Liver (tissue), 9 donors: Measurements from ENCODE around the gene ZNF423. TPM values are rescaled to one million over a fixed set of nuclear protein-coding genes. Genes with fewer than 3 reads are reported as not detected.

Source experiments
- DNase-seq: peaks from one replicate; pipeline ENCODE4 v3.0.0-alpha.2; 2017; ENCODE audit warnings: low spot score
- H3K27ac ChIP-seq, 2 donors: one replicate each; pipeline ENCODE4 v1.7.0; 2013; ENCODE audit warnings: inconsistent platforms in 2 of 2, low read length in 2 of 2, control low read depth in 1 of 2, low read depth in 1 of 2, mild to moderate bottlenecking in 1 of 2
- H3K27me3 ChIP-seq, 4 donors: one replicate each; pipeline versions ENCODE4 v1.6.1 to v1.7.0; 2013; ENCODE audit warnings: low read length in 3 of 4, inconsistent platforms in 1 of 4, mild to moderate bottlenecking in 1 of 4, moderate library complexity in 1 of 4; ENCODE audit not compliant: control insufficient read depth in 4 of 4, insufficient read depth in 4 of 4
- H3K36me3 ChIP-seq, 4 donors: one replicate each; pipeline versions ENCODE4 v1.6.1 to v1.7.0; 2013; ENCODE audit warnings: low read length in 3 of 4, mild to moderate bottlenecking in 3 of 4, low read depth in 1 of 4, moderate library complexity in 1 of 4; ENCODE audit not compliant: control insufficient read depth in 4 of 4, insufficient read depth in 3 of 4
- H3K4me1 ChIP-seq, 4 donors: one replicate each; pipeline versions ENCODE4 v1.6.1 to v1.7.0; 2013; ENCODE audit warnings: low read length in 3 of 4, mild to moderate bottlenecking in 3 of 4, moderate library complexity in 1 of 4; ENCODE audit not compliant: control insufficient read depth in 4 of 4, insufficient read depth in 4 of 4
- H3K4me3 ChIP-seq, 3 donors: one replicate each; pipeline versions ENCODE4 v1.6.1 to v1.7.0; 2013; ENCODE audit warnings: low read length in 3 of 3, control low read depth in 1 of 3, low read depth in 1 of 3, mild to moderate bottlenecking in 1 of 3
- H3K9ac ChIP-seq, 2 donors: one replicate each; pipeline ENCODE4 v1.7.0; 2013; ENCODE audit warnings: low read length in 2 of 2, mild to moderate bottlenecking in 2 of 2, moderate library complexity in 2 of 2, control low read depth in 1 of 2, low read depth in 1 of 2
- H3K9me3 ChIP-seq, 4 donors: one replicate each; pipeline versions ENCODE4 v1.6.1 to v1.7.0; 2013; ENCODE audit warnings: low read length in 3 of 4; ENCODE audit not compliant: control insufficient read depth in 4 of 4
- EGR1 ChIP-seq, 2 donors: IDR thresholded peaks; 2 replicates each; pipeline ENCODE4 v1.6.1; 2016 to 2018; ENCODE audit warnings: antibody characterized with exemption in 2 of 2, low read depth in 2 of 2
- FOXA1 ChIP-seq: IDR thresholded peaks from 2 replicates; pipeline ENCODE4 v1.6.1; 2016; ENCODE audit warnings: antibody characterized with exemption
- FOXA2 ChIP-seq: IDR thresholded peaks from 2 replicates; pipeline ENCODE4 v1.6.1; 2016; ENCODE audit warnings: antibody characterized with exemption
- GABPA ChIP-seq, 2 donors: IDR thresholded peaks in 1 of 2; conservative IDR thresholded peaks in 1 of 2; 2 replicates each; pipeline ENCODE4 v1.6.1; 2016; ENCODE audit warnings: antibody characterized with exemption in 2 of 2, mild to moderate bottlenecking in 1 of 2, moderate library complexity in 1 of 2
- HNF4A ChIP-seq, 2 donors: conservative IDR thresholded peaks; 2 replicates each; pipeline ENCODE4 v1.6.1; 2016; ENCODE audit warnings: antibody characterized with exemption in 2 of 2, mild to moderate bottlenecking in 2 of 2
- HNF4G ChIP-seq: IDR thresholded peaks from 2 replicates; pipeline ENCODE4 v1.6.1; 2016; ENCODE audit warnings: antibody characterized with exemption
- JUND ChIP-seq, 2 donors: IDR thresholded peaks; 2 replicates each; pipeline ENCODE4 v1.6.1; 2016; ENCODE audit warnings: antibody characterized with exemption in 2 of 2
- NR2F2 ChIP-seq: IDR thresholded peaks from 2 replicates; pipeline ENCODE4 v1.6.1; 2016; ENCODE audit warnings: antibody characterized with exemption
- RAD21 ChIP-seq, 2 donors: IDR thresholded peaks; 2 replicates each; pipeline ENCODE4 v1.6.1; 2016; ENCODE audit warnings: antibody characterized with exemption in 2 of 2, mild to moderate bottlenecking in 2 of 2
- RXRA ChIP-seq, 2 donors: IDR thresholded peaks; 2 replicates each; pipeline ENCODE4 v1.6.1; 2017 to 2018; ENCODE audit warnings: antibody characterized with exemption in 2 of 2, mild to moderate bottlenecking in 1 of 2
- SP1 ChIP-seq: IDR thresholded peaks from 2 replicates; pipeline ENCODE4 v1.6.1; 2018; ENCODE audit warnings: antibody characterized with exemption, mild to moderate bottlenecking
- TAF1 ChIP-seq: conservative IDR thresholded peaks from 2 replicates; pipeline ENCODE4 v1.6.1; 2016; ENCODE audit warnings: antibody characterized with exemption, mild to moderate bottlenecking
- YY1 ChIP-seq: IDR thresholded peaks from 2 replicates; pipeline ENCODE4 v1.6.1; 2016; ENCODE audit warnings: antibody characterized with exemption, mild to moderate bottlenecking
- WGBS: extraction: QIAGEN DNeasy Blood & Tissue Kit; methylation state at CpG from one replicate; pipeline ENCODE4 v1.1.7; 2013; 5-methylcytosine and 5-hydroxymethylcytosine counted together
- polyA plus RNA-seq, 2 donors: library from polyadenylated mRNA; stranded (reverse) in 1 of 2; unstranded in 1 of 2; fragments of 200-250 nt in 1 of 2; fragments of >200 nt in 1 of 2; fragmentation: Nextera tagmentation in 1 of 2; extraction: Ambion mirVana in 1 of 2; gene quantifications; one replicate each; pipeline versions ENCODE4 v1.2.1 to v1.2.3, GENCODE V29; 2013 to 2015
- total RNA-seq, 2 donors: library from RNA; depleted of rRNA; stranded (reverse); fragments of >200 nt; gene quantifications; one replicate each; pipeline ENCODE4 v1.2.3, GENCODE V29; 2014
- TF ChIP-seq, protein P1 (sequence below): IDR thresholded peaks from 2 replicates; pipeline ENCODE4 v1.6.1; 2016; ENCODE audit warnings: antibody characterized with exemption
- TF ChIP-seq, protein P2 (sequence below): IDR thresholded peaks from 2 replicates; pipeline ENCODE4 v1.6.1; 2016; ENCODE audit warnings: antibody characterized with exemption
- TF ChIP-seq, protein P3 (sequence below): fragments of 150-350 bp; IDR thresholded peaks from 2 replicates; pipeline ENCODE4 v1.5.1; 2017; ENCODE audit warnings: improper control_type of control experiment, low read depth, low read length; ENCODE audit not compliant: missing input control
- TF ChIP-seq, protein P4 (sequence below): IDR thresholded peaks from 2 replicates; pipeline ENCODE4 v1.6.1; 2016; ENCODE audit warnings: antibody characterized with exemption
- TF ChIP-seq, protein P5 (sequence below): IDR thresholded peaks from 2 replicates; pipeline ENCODE4 v1.6.1; 2016; ENCODE audit warnings: antibody characterized with exemption, mild to moderate bottlenecking
- donor health status: healthy.
- donor health status: healthy.
- donor health status: healthy.
- donor health status: healthy.
- donor health status: healthy.

ZNF423 gene
- total and polyA plus RNA-seq, 4 donors, result 0.24 to 1.6 (median 0.39) TPM

DNA sequence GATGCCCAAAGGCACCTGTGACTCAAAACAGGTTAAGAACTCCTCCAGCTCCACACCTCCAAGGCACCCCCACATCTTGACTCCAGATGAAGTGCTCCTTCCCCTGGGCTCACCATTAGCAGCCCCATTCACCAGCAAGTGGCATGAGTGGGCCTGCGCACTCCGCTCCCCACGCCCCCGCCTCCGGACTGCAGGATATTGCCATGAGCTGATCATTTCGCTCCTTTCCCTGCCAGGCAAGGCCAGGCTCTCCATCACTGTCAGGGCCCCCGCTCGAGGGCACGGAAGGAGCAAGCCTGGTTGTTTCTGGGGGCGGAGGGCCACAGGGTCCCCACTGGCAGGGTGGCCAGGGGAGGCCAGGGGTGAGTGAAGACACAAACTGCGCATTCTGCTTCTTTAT lies 69.9 kb downstream of the ZNF423 start (continued):
- TF ChIP-seq RAD21 (IDR thresholded peaks at IDR 0.05), result no peak

DNA sequence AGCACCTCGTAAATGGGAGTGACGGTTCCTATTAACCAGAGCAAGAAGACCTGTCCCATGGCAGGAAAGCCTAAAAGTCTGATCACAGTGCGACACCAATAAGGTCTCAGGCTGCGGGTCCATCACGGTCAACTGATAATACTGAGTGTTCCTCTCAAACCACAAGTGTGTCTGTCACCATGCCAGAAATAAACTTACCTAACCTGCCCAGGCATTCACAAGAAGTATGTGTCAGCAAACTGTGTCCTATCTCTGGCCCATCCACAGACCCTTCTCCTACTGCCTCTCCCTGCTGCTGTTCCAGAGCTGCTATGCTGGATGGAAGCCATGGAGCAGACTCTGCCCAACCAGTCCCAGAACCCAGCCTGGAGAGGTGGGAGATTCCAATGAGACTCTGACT lies 73.5 kb downstream of the ZNF423 start:
- Histone ChIP-seq H3K9ac (no peak overlapping the region), H3K4me3 (no peak overlapping the region), H3K27ac (no peak overlapping the region), H3K9me3 (peaks cover 0 to 3% (median 0%) of the 10 kb centered on the region in 4 donors), H3K4me1 (no peaks in the 10 kb centered on the region), H3K27me3 (no peaks in the 10 kb centered on the region), H3K36me3 (no peaks in the 10 kb centered on the region)
- TF ChIP-seq, protein P1, sequence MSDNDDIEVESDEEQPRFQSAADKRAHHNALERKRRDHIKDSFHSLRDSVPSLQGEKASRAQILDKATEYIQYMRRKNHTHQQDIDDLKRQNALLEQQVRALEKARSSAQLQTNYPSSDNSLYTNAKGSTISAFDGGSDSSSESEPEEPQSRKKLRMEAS, result no peak
- TF ChIP-seq RXRA (IDR thresholded peaks at IDR 0.05) (no peak), EGR1 (IDR thresholded peaks at IDR 0.05; ENCODE audit: low read depth in 2 of 2) (no peak), FOXA2 (no peak), FOXA1 (no peak)
- TF ChIP-seq, protein P2, sequence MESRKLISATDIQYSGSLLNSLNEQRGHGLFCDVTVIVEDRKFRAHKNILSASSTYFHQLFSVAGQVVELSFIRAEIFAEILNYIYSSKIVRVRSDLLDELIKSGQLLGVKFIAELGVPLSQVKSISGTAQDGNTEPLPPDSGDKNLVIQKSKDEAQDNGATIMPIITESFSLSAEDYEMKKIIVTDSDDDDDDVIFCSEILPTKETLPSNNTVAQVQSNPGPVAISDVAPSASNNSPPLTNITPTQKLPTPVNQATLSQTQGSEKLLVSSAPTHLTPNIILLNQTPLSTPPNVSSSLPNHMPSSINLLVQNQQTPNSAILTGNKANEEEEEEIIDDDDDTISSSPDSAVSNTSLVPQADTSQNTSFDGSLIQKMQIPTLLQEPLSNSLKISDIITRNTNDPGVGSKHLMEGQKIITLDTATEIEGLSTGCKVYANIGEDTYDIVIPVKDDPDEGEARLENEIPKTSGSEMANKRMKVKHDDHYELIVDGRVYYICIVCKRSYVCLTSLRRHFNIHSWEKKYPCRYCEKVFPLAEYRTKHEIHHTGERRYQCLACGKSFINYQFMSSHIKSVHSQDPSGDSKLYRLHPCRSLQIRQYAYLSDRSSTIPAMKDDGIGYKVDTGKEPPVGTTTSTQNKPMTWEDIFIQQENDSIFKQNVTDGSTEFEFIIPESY, result no peak
- no peak for DNase-seq
- WGBS, result 93% methylated on average over 5 of the region's 5 CpGs

DNA sequence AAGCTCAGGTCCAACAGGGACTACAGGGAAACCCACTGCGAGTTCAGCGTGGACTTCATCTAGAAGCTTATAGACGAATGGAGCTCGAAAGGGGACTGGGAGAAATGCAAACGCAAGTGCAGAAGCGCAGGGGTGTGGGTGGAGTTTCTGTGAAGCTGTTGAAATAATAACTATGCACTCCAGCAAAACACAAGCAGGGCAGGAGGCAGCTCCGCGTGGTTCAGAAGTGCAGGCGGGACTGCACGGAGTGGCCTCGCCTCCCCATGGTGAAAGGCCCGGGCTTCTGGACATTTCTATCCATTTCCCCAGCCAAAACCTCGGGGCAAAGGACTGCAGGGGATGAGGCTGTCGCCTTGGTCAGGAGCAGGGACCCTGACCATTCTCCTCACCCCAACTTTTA lies 74.5 kb downstream of the ZNF423 start:
- Histone ChIP-seq H3K9me3 (peaks cover 0 to 3% (median 0%) of the 10 kb centered on the region in 4 donors), H3K27me3 (no peaks in the 10 kb centered on the region), H3K9ac (no peak overlapping the region), H3K4me1 (no peaks in the 10 kb centered on the region), H3K4me3 (no peak overlapping the region), H3K27ac (no peak overlapping the region), H3K36me3 (no peaks in the 10 kb centered on the region)
- no peak for TF ChIP-seq FOXA1
- TF ChIP-seq SP1, result no peak
- TF ChIP-seq, protein P3, sequence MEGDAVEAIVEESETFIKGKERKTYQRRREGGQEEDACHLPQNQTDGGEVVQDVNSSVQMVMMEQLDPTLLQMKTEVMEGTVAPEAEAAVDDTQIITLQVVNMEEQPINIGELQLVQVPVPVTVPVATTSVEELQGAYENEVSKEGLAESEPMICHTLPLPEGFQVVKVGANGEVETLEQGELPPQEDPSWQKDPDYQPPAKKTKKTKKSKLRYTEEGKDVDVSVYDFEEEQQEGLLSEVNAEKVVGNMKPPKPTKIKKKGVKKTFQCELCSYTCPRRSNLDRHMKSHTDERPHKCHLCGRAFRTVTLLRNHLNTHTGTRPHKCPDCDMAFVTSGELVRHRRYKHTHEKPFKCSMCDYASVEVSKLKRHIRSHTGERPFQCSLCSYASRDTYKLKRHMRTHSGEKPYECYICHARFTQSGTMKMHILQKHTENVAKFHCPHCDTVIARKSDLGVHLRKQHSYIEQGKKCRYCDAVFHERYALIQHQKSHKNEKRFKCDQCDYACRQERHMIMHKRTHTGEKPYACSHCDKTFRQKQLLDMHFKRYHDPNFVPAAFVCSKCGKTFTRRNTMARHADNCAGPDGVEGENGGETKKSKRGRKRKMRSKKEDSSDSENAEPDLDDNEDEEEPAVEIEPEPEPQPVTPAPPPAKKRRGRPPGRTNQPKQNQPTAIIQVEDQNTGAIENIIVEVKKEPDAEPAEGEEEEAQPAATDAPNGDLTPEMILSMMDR, result no peak
- TF ChIP-seq GABPA (IDR thresholded peaks at IDR 0.05 in 1 of 2, conservative IDR thresholded peaks at IDR 0.05 in 1 of 2), result no peak
- TF ChIP-seq, protein P4, sequence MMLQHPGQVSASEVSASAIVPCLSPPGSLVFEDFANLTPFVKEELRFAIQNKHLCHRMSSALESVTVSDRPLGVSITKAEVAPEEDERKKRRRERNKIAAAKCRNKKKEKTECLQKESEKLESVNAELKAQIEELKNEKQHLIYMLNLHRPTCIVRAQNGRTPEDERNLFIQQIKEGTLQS, result no peak
- TF ChIP-seq JUND (IDR thresholded peaks at IDR 0.05), result no peak
- TF ChIP-seq, protein P5, sequence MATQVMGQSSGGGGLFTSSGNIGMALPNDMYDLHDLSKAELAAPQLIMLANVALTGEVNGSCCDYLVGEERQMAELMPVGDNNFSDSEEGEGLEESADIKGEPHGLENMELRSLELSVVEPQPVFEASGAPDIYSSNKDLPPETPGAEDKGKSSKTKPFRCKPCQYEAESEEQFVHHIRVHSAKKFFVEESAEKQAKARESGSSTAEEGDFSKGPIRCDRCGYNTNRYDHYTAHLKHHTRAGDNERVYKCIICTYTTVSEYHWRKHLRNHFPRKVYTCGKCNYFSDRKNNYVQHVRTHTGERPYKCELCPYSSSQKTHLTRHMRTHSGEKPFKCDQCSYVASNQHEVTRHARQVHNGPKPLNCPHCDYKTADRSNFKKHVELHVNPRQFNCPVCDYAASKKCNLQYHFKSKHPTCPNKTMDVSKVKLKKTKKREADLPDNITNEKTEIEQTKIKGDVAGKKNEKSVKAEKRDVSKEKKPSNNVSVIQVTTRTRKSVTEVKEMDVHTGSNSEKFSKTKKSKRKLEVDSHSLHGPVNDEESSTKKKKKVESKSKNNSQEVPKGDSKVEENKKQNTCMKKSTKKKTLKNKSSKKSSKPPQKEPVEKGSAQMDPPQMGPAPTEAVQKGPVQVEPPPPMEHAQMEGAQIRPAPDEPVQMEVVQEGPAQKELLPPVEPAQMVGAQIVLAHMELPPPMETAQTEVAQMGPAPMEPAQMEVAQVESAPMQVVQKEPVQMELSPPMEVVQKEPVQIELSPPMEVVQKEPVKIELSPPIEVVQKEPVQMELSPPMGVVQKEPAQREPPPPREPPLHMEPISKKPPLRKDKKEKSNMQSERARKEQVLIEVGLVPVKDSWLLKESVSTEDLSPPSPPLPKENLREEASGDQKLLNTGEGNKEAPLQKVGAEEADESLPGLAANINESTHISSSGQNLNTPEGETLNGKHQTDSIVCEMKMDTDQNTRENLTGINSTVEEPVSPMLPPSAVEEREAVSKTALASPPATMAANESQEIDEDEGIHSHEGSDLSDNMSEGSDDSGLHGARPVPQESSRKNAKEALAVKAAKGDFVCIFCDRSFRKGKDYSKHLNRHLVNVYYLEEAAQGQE, result no peak
- TF ChIP-seq FOXA2, result no peak
- TF ChIP-seq NR2F2, result no peak
- TF ChIP-seq HNF4A (conservative IDR thresholded peaks at IDR 0.05), result no peak
- TF ChIP-seq, protein P2, result no peak
- TF ChIP-seq TAF1, result no peak
- no peak for TF ChIP-seq EGR1 (IDR thresholded peaks at IDR 0.05; ENCODE audit: low read depth in 2 of 2)
- TF ChIP-seq, protein P1, result no peak
- TF ChIP-seq YY1, result no peak
- TF ChIP-seq RAD21 (IDR thresholded peaks at IDR 0.05), result no peak
- TF ChIP-seq RXRA (IDR thresholded peaks at IDR 0.05), result no peak
- TF ChIP-seq HNF4G, result no peak
- 75% methylated on average over 14 of the region's 14 CpGs for WGBS
- no peak for DNase-seq
